GM18861 (cell line): ENCODE results near the gene SLC12A3.
"Not testable (repeated sequence)": the region's sequence is repeated elsewhere in the genome, so short reads cannot be mapped to it uniquely, and the experiment has no call there.

ENCODE experiments used
- ATAC-seq: cut with Tn5 transposase; IDR thresholded peaks from one replicate; pipeline ENCODE4 v1.9.1; 2021; ENCODE audit not compliant: unreplicated experiment

Gene SLC12A3

GRCh38 chr16:56918467-56919012, 53.5 kb downstream of the SLC12A3 start:
- no peak for ATAC-seq

DNA sequence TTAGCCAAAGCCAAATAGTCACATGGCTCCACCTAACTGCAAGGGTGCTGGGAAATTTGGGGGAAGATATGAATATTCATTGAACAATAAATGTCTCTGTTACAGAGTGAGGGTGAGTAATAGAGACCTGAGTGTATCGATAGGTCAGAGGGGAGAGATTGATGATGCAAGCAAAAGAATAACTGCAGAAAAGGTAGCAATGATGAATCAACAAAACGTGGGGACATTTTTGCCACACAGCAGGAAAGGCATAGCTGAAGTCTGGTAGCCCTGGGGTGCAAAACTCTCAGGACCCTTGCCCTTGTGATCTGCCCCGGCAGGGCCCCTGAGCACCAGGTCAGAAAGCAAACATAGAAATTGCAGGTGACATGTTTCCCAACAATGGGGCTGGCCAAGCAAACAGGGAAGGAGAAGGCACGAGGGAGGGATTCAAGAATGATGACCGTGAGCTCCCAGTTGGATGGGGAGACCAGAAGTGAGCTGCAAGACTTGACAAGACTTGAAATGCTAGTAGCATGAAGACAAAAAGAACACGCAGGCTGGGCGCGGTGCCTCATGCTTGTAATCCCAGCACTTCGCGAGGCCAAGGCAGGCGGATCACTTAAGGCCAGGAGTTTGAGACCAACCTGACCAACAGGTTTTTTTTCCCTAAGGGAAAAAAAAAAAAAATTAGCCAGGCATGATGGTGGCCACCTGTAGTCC, 54.2 kb downstream of the SLC12A3 start:
- no peak for ATAC-seq

DNA sequence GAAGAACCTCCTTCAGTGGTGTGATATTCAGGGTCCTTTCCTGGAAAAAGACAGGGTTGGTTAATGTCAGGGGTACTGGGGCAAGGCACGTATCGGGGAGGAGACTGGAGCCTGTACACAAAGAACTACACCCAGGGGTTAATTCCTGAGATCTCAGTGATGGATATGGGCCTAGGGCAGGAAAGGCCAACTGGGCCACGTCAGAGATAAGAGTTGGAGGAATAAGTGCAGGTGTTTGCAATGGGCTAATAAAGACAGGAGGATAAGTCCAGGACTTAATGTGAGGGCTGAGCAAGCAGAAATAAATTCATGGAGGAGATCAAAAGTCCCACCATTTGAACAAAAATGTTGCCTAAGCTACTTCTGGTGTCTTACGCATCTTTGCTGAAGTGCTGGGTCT, 56.6 kb downstream of the SLC12A3 start:
- ATAC-seq: no peak

GRCh38 chr16:56923481-56924091, 58.6 kb downstream of the SLC12A3 start:
- no peak for ATAC-seq

DNA sequence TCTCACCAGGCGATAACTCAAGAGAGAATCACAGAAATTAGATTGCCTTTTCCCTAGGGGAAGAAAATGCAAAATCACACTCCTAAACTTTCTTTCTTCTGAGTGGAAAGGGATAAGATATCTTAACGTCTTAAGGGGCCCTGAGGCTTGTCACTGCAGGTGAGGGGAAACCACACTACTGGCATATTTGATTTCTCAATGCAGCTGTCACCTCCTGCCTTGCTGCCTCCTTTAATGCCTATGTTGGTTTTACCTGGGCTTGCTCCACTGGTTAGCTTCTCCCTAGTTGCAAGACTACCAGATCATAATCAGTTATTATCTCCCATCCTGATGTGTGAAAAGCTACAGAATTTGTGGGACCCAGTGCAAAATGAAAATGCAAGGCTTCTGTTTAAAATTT, 62.5 kb downstream of the SLC12A3 start:
- ATAC-seq: no peak

- no peak for ATAC-seq
These were observed 64.6 kb downstream of the SLC12A3 start for GRCh38 chr16:56929639-56930038.

- ATAC-seq: no peak
These were observed 65.7 kb downstream of the SLC12A3 start for GRCh38 chr16:56930486-56931270.

DNA sequence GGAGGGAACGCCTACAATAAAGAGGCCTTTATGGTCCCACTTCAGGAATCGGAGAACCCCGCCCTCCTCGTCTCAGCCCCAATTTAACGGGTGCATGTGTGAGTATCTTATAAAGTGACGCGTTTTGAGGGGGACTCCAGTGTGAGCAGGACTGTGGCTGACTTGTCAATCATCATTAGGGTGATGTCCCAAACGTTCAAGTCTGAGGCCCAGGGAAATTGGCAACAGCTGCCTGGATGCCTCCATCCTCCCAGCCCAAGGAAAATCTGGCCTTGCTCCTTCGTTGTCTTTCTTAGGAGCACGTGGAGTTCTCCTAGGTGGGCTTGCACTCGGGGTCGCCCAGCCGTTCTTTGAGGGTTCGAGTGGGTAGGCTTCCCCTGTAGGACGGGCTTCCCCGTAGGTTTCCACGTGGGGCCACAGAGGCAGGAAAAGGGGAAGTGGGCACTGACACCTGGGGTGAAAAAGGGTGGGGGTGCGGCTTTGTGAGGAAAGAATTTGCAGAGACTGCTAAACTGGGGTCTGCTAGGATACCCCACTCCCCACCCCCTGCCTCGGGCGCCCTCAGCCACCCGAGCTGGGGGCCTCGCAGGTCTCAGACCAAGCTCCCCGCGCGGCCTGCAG, 66.4 kb downstream of the SLC12A3 start:
- ATAC-seq: peak; percentile 20

DNA sequence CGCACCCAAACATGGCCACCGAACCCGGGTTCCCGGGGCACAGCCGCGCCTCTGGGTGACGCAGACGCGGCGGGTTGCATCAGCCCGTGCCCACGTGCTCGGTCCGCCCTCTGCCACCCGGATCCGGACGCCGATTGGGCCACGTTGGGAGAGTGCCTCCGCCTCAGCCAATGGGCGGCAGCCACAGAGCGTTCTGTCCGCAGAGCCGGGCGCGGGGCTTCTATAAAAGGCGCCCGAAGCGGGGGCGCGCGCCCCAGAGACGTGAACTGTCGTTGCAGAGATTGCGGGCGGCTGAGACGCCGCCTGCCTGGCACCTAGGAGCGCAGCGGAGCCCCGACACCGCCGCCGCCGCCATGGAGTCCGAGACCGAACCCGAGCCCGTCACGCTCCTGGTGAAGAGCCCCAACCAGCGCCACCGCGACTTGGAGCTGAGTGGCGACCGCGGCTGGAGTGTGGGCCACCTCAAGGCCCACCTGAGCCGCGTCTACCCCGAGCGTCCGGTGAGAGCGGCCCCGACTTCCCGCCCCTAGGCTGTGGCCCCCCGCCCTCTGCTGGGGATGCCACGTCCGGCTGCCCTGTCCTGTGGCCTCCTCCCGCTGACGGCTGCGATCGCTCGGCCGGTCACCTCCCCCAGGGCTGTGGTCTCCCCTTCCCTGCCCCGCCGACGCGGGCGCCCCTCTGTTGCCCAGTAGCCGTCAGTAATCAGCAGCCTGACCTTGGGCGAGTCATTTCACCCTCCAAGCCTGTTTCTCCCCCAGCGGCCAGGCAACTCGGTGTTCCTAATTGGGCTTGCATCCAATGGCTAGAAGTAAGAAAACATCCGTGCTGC, 67.1 kb downstream of the SLC12A3 start, which contains the start of gene HERPUD1:
Gene HERPUD1 (plus strand): TSS at position 251 of the 829 bp plus-strand sequence. CDS start 103 bp downstream, at position 354.
- peak; percentile 80 for ATAC-seq

GRCh38 chr16:56932721-56933619, 68.0 kb downstream of the SLC12A3 start:
- no peak for ATAC-seq

DNA sequence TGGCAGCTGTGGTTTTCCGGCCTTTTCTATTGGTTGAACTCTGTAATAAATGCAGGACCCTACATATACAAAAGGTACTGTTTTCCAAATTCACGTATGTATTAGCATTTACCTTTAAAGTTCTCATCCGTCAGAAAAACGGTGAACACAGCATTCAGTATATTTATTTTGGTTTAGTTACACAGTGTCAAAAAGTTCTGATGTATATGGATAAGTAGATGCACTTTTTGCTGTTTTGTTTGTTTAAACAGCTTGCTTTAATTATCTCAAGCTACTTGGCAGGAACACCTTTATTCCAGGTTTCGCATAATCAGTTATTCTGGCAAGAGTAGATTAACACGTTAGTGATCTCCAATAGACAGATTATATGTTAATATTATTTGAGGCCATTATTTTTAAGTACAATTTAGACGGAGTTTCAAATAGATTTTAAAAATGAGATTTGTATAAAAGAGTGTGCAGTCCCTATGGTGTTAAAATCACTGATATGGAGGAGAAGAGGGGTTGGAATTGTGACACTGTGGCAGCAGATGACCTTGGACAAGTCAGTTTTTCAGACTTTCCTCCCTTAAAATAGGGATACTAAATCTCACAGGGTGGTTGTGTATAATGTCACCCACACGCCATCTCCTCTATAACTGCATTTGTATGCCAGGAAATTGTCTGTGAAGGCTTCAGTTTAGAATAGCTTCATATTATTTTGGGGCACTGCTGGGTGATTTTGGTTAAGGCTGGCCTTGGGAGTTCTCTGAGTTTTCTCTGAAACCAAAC, 69.0 kb downstream of the SLC12A3 start:
- no peak for ATAC-seq

DNA sequence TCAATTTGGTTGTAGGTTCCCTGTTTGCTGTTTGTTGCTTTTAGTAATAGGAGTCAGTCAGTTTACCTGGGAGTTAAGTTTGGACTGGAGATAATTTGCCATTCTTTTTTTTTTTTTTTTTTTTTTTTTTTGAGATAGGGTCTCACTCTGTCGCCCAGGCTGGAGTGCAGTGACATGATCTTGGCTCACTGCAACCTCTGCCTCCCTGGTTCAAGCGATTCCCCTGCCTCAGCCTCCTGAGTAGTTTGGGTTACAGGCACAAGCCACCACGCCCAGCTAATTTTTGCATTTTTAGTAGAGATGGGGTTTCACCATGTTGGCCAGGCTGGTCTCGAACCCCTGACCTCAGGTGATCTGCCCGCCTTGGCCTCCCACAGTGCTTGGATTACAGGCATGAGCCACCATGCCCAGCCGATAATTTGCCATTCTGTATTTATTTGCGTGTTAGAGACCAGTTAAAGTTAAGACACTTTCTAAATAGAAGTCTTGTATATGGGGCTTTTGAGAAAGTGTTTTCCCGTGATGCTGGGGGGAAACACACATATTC, 69.7 kb downstream of the SLC12A3 start:
- ATAC-seq: not testable (repeated sequence)

- ATAC-seq: no peak
These were observed 70.2 kb downstream of the SLC12A3 start for GRCh38 chr16:56935201-56935600.

DNA sequence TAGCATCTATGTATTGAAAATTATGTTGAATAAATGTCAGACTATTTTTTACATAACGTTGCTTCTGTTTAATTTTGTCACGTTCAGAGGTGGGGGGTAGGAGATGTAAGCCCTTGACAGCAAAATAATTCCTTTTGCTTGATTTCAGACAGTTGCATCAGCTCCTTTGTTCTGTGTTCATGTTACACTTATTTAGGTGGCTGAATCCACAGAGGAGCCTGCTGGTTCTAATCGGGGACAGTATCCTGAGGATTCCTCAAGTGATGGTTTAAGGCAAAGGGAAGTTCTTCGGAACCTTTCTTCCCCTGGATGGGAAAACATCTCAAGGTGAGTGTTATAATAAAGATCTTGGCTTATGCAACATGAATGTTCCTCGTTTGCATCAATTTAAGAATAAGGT, 71.5 kb downstream of the SLC12A3 start:
- no peak for ATAC-seq

GRCh38 chr16:56936950-56937349, 71.9 kb downstream of the SLC12A3 start:
- ATAC-seq: no peak

GRCh38 chr16:56938664-56939513, 73.9 kb downstream of the SLC12A3 start:
- no peak for ATAC-seq

DNA sequence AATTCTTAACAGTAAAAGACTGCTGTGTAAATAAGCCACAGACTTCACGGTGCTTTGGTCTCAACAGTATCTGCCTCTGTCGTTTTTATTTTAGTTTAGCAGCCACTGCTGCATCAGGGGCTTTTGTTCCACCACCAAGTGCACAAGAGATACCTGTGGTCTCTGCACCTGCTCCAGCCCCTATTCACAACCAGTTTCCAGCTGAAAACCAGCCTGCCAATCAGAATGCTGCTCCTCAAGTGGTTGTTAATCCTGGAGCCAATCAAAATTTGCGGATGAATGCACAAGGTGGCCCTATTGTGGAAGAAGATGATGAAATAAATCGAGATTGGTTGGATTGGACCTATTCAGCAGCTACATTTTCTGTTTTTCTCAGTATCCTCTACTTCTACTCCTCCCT, 74.8 kb downstream of the SLC12A3 start:
- no peak for ATAC-seq
